HG03565 (cell line): ENCODE data around the gene NUDT3.
"Not testable (repeated sequence)": the region's sequence is repeated elsewhere in the genome, so short reads cannot be mapped to it uniquely, and the experiment has no call there.

ENCODE experiments used
- ATAC-seq: cut with Tn5 transposase; IDR thresholded peaks from one replicate; pipeline ENCODE4 v1.9.1; 2021; ENCODE audit warnings: mild to moderate bottlenecking, moderate library complexity; ENCODE audit not compliant: unreplicated experiment

Gene NUDT3

GRCh38 chr6:34371865-34372264, 20.6 kb downstream of the NUDT3 start:
- not testable (repeated sequence) for ATAC-seq

DNA sequence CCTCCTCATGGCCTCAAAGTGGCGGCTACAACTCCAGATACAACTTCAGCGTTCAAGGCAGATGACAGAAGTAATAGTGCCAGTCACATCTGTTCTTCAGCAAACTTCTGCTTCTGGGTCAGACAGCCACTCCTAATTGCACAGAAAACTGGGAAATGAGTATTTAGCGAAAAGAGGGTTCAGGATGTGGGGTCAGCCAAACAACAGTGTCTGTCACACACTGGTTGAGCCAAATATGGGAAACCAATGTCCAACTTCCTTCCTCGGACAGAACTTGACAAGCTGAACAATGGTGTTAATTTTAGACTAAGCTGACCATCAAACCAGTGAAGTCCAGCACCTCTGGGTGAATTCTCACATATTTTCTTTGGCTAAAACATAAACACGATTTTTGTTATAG, 22.1 kb downstream of the NUDT3 start:
- ATAC-seq, result no peak

DNA sequence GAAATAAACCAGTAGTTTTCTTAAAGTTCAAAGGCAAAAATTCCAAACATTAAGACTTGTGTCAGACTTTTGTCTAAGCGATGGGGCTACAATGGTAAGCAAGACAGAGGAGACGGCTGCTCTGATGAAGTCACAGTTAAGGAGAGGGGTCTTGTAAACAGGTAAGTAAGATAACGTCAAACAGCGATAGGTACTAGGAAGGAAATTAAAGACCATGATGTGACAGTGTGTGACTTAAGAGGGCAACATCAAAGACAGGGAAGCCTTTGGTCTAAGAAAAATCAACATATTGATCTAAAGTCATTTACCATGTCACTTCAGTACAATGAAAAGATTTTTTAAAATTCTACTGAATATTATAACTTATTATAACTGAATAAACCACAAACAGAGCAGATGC, 23.1 kb downstream of the NUDT3 start:
- no peak for ATAC-seq

GRCh38 chr6:34366639-34366921, 25.9 kb downstream of the NUDT3 start:
- no peak for ATAC-seq

GRCh38 chr6:34365781-34366638, 26.5 kb downstream of the NUDT3 start:
- ATAC-seq, result not testable (repeated sequence)

- ATAC-seq, result not testable (repeated sequence)
These were observed 28.8 kb downstream of the NUDT3 start for GRCh38 chr6:34363681-34364075.

DNA sequence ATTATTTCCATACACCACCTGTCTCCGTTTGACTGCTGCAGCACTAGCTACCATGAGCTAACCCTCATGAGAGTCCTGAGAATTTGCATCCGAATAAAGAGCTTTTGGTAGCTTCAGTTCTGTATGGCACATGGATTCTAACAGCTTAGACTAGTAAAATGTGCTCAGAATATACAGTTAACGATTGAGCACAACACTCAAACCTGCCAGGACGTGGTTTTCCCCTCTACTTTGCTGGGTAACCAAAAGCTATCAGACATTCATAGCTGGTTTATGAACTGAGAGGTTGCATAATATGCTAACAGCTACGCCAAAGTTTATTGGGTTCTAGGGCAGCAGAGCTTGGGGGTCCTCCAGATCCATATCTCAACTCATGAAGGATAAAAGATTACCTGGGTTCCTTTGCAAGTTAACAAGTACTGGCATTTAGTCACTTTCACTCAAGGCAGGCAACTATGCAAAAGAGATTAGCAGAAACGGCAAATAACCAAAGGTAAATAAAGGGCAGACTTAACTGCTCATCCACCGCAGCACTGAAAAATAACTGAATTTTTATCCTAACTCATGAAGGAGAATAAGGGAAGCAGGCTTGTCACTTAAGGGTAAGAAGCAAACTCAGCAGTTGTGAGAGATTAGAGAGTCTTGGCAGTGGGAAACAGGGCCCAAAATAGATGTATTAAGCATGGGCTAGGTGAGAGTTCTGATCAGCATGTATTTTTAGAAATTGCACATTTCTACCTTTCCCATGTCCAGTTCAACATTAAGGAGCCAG, 29.4 kb downstream of the NUDT3 start:
- no peak for ATAC-seq

DNA sequence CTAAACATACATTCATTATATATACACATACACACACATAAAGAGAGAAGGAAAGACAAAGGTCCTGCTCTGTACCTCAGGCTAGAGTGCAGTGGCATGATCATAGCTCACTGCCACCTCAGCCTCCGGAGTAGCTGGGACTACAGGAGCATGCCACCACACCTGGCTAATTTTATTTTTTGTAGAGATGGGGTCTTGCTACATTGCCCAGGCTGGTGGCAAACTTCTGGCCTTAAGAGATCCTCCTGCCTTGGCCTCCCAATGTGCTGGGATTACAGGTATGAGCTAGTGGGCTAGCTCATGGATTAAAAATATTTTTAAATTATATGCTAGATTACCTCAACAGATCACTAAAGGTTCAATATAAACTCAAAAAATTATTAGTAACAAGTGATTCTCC, 30.3 kb downstream of the NUDT3 start:
- no peak for ATAC-seq

DNA sequence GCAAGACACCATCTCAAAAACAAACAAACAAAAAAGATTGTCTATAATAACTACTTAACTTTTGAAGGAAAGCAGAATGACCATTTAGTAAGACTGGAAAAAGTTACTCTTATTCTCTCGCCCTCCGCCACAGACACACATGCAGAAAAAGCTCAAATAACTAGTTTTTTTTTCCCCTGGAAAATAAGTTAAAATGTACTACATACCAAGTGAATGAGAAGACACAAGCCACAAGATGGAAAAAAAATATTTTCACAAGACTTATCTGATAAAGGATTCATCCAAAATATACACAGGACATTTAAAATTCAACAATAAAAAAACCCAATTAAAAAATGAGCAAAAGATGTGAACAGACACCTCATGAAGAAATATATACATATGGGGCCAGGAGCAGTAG, 31.9 kb downstream of the NUDT3 start:
- ATAC-seq, result no peak

DNA sequence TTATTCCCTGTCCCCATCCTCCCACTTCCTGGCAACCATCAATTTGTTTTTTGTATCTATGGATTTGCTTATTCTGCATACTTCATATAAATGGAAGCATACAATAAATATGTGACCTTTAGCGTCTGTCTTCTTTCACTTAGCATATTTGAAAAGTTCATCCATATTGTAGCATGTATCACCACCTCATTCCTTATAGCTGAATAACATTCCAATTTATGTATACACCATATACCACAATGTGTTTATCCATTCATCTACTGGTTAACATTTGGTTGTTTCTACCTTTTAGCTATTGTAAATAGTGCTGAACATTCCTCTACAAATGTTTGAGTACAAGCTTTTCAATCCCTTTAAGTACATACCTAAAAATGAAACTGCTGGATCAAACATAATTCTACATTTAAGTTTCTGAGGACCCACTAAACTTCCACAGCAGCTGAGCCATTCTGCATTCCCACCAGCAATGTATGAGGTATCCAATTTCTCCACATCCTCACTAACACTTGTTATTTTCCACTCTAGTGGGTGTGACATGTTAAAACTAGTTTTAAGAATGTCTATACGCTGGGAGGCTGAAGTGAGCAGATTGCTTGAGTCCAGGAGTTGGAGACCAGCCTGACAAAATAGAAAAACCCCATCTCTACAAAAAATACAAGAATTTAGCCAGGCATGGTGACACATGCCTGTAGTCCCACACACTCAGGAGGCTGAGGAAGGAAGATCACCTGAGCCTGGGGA, 32.9 kb downstream of the NUDT3 start:
- ATAC-seq, result no peak

DNA sequence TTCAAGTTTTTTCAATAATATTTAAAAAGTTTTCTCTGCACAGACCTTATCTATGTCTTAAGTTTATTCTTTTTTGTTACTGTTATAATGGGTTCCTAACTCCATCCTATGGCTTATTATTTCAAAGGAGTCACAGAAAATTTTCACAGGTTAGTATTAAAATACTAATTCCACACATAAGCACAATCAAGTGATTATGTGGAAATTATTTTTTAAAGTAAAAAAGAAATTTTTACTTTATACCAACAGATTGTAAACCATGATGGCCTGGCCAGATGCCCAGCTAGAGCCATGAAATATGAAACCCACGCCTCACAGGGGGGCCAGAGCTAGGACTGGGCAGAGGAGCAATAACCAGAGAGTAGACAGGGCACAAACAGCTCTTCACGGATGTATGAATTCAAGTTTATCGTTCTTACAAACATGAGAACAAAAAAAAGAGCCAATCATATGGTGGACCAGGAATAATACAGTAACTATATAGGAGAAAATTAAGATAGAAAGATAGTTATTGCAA, 34.0 kb downstream of the NUDT3 start:
- no peak for ATAC-seq

DNA sequence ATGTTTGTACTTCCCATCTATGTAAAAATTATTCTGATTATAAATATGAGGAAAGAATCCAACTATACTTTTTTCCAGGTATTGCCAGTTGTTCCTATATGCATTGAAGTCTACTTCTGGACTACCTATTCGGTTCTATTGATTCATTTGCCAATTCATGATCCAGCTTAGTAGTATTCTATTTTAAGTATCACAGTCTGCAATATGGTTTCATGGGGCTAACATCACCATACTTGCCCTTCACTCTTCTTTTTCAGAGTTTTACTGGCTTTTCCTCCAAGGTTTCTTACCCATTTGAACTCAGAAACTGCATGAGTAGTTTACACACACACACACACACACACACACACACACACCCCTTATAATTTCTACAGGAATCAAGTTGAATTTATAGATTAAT, 34.5 kb downstream of the NUDT3 start:
- no peak for ATAC-seq

DNA sequence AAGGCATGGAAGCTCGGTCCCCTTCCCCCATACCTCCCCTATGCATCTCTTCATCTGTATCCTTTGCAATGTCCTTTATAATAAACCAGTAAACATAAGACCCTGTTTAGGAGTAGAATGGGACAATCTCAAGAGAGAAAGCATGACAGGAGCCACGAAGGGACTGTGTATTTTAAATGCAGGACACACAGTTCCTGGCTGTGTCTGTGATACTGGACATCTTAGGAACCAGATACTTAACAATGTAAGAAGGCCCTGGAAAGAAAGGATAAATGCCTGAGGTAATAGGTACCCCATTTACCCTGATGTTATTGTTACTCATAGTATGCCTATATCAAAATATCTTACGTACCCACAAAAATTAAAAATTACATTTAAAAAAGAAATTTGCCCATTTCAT, 36.6 kb downstream of the NUDT3 start:
- no peak for ATAC-seq

DNA sequence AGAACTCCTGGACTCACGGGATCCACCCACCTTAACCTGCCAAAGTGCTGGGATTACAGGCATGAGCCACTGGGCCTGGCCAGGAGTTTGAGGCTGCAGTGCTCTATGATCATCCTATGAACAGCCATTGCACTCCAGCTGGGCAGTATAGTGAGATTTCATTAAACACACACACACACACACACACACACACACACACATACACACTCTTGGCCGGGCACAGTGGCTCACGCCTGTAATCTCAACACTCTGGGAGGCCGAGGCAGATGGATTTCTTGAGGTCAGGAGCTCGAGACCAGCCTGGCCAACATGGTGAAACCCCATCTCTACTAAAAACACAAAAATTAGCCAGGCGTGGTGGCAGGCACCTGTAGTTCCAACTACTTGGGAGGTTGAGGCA, 38.2 kb downstream of the NUDT3 start:
- not testable (repeated sequence) for ATAC-seq

DNA sequence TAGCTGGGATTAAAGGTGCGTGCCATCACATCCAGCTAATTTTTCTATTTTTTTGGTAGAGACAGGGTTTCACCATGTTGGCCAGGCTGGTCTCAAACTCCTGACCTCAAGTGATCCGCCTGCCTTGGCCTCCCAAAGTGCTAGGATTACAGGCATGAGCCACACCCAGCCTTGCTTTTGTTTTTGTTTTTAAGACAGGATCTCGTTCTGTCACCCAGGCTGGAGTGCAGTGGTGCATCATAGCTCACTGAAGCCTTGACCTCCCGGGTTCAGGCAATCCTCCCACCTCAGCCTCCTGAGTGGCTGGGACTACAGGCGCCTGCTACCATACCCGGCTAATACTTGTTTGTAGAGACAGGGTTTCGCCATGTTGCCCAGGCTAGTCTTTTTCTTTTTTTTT, 38.9 kb downstream of the NUDT3 start:
- not testable (repeated sequence) for ATAC-seq

DNA sequence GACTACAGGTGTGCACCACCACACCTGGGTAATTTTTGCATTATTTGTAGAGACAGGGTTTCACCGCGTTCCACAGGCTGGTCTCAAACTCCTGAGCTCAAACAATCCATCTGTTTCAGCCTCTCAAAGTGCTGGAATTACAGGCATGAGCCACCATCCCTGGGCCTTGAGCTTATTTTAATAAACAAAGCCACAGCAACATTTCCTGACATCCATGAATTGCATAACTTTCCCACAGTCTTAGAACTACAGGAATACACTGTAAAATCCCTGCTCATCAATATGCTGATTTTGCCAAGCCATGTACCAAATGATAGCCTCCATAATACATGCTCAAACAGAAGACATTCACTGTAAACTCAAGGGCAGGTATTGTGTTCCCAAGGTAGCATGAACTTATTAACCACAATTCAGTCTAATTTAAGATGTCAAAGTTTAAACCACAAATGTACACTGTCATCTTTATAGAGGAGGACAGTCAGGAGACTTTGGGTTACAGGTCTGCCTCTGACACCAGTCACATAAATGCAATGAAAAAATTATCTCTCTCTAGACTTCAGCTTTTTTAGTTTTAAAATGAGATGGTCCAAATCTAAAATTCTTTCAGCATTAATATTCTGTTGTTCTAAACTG, 40.0 kb downstream of the NUDT3 start:
- no peak for ATAC-seq

DNA sequence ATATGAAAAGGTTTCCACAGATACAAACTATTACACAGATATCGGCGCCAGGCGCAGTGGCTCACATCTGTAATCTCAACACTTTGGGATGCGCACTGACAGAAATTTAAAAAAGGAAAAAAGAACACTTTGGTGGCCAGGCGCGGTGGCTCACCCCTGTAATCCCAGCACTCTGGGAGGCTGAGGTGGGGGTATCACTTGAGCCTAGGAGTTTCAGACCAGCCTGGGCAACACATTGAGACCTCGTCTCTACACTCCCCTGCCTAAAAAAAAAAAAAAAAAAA, 41.6 kb downstream of the NUDT3 start:
- no peak for ATAC-seq

DNA sequence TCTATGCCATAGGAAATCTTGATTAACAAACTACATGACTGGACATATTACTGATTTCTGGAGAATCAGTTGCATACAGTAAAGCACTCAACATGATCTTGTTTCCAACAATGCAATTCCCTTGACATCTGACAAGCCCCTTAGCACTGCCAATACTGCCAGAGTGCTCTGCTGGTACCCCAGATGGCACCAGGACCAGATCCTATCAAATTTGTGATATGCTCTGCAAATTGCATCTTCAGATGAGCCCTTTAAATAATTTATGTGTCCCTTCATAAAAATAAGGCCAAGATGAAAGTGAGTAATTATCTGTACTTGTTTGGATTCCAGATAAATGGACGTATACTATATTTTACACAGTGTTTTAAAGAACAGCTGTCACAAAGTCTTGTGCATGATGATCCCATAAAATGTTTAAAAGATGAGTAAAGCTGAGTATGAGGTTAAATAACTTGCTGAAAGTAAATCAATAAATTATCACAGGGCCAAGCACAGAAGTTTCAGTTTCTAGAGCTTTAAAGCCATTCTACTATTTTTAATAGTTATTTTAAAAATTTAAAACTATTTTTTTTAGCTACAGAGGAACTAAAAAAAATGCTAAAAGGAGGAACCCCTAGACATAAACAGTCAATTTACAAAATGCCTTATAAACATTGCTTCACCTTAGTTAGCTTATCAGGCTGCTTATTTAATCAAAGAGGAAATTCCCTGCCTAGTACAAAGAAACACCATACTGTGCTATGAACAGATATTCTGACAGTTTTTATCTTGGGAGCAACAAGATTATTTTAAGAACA, 42.1 kb downstream of the NUDT3 start:
- no peak for ATAC-seq

DNA sequence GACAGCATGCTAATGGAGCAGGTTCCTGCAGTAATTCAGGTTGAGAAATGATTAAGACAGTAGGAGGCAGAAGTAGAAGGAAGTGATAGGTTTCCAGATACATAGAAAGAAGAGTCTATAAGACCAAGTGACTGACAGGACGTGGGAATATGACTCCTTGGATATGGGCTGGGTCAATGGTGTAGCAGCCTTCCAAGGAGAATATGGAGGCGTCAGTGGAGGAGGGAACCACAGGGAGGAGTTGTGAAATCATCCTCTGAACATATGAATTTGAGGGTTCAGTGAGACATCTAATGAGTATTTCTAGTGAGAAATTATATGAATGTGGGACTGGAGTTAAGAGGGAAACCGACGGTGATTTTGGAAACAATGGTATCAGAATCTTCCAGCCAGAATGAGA, 43.3 kb downstream of the NUDT3 start:
- no peak for ATAC-seq

GRCh38 chr6:34347303-34347702, 45.2 kb downstream of the NUDT3 start:
- ATAC-seq, result no peak
